Bronchial epithelial cell (primary cell): ENCODE data around the gene NUBPL. TPM values are rescaled to one million over a fixed set of nuclear protein-coding genes. Genes with fewer than 3 reads are reported as not detected.

Experiments
- DNase-seq: peaks from one replicate; pipeline ENCODE4 v3.0.0-alpha.2; 2010; ENCODE audit warnings: low read depth
- FAIRE-seq: peaks from 2 replicates; lab custom pipeline; 2011; peaks lifted over from hg19 to GRCh38; lab: Jason Lieb, UNC
- H3K27me3 ChIP-seq: 2 replicates; pipeline ENCODE4 v1.5.1; 2011; ENCODE audit warnings: low read length; ENCODE audit not compliant: control insufficient read depth, insufficient read depth
- H3K36me3 ChIP-seq: 2 replicates; pipeline ENCODE4 v1.5.1; 2011; ENCODE audit warnings: low read length; ENCODE audit not compliant: control insufficient read depth, insufficient read depth
- H3K4me3 ChIP-seq: 2 replicates; pipeline ENCODE4 v1.5.1; 2011; ENCODE audit warnings: mild to moderate bottlenecking, low read depth, low read length, control low read depth
- total RNA-seq: library from RNA; depleted of rRNA; stranded (reverse); fragments of >200 nt; gene quantifications from 2 replicates; pipeline ENCODE4 v1.2.1, GENCODE V29; 2014
- TF ChIP-seq, protein P1 (sequence below): IDR thresholded peaks from 2 replicates; pipeline ENCODE4 v1.5.1; 2011; ENCODE audit warnings: mild to moderate bottlenecking, moderate library complexity, low read length, control low read depth, inconsistent platforms; ENCODE audit not compliant: insufficient read depth, severe bottlenecking

Gene NUBPL
- total RNA-seq, 1 donor from 2014 or later = 12.4 TPM

- TF ChIP-seq, protein P1, sequence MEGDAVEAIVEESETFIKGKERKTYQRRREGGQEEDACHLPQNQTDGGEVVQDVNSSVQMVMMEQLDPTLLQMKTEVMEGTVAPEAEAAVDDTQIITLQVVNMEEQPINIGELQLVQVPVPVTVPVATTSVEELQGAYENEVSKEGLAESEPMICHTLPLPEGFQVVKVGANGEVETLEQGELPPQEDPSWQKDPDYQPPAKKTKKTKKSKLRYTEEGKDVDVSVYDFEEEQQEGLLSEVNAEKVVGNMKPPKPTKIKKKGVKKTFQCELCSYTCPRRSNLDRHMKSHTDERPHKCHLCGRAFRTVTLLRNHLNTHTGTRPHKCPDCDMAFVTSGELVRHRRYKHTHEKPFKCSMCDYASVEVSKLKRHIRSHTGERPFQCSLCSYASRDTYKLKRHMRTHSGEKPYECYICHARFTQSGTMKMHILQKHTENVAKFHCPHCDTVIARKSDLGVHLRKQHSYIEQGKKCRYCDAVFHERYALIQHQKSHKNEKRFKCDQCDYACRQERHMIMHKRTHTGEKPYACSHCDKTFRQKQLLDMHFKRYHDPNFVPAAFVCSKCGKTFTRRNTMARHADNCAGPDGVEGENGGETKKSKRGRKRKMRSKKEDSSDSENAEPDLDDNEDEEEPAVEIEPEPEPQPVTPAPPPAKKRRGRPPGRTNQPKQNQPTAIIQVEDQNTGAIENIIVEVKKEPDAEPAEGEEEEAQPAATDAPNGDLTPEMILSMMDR = no peak
- H3K27me3 ChIP-seq = no peaks in the 10 kb centered on the region
- DNase-seq = no peak
- H3K36me3 ChIP-seq = no peaks in the 10 kb centered on the region
- no peak overlapping the region for H3K4me3 ChIP-seq
- no peak for FAIRE-seq
Observed at GRCh38 chr14:31895646-31896045, 334.4 kb downstream of the NUBPL start.

- no peak for FAIRE-seq
- Histone ChIP-seq H3K4me3 (no peak overlapping the region), H3K27me3 (no peaks in the 10 kb centered on the region), H3K36me3 (no peaks in the 10 kb centered on the region)
- TF ChIP-seq, protein P1 = no peak
- no peak for DNase-seq
Observed at GRCh38 chr14:31897581-31898186, 336.5 kb downstream of the NUBPL start.

- H3K4me3 ChIP-seq = no peak overlapping the region
- H3K36me3 ChIP-seq = no peaks in the 10 kb centered on the region
- TF ChIP-seq, protein P1 = no peak
- DNase-seq (peak; percentile 58), FAIRE-seq (no peak)
- H3K27me3 ChIP-seq = no peaks in the 10 kb centered on the region
Observed at GRCh38 chr14:31898838-31899528, 337.8 kb downstream of the NUBPL start.

DNA sequence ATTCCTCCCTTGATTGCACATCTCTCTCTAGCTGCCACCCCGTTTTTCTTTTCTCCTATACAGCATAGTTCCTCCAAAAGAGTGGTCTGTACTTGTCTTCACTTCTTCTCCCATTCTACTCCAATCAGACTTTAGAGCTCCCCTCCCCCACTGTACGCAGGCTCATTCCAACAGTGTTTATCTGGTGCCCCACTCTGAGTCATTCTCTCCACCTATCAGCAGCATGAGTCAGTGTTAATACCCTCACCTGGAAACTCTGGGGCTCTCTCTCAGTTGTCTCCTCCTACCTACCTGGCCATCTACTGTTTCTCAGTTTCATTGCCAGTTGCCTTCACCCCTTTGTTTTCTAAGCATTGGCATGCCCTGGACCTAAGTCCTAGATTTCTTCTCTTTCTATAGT is 340.8 kb downstream of the NUBPL start:
- no peak overlapping the region for H3K4me3 ChIP-seq
- TF ChIP-seq, protein P1 = no peak
- no peak for FAIRE-seq
- H3K36me3 ChIP-seq = no peaks in the 10 kb centered on the region
- H3K27me3 ChIP-seq = no peaks in the 10 kb centered on the region
- DNase-seq = peak; percentile 93

DNA sequence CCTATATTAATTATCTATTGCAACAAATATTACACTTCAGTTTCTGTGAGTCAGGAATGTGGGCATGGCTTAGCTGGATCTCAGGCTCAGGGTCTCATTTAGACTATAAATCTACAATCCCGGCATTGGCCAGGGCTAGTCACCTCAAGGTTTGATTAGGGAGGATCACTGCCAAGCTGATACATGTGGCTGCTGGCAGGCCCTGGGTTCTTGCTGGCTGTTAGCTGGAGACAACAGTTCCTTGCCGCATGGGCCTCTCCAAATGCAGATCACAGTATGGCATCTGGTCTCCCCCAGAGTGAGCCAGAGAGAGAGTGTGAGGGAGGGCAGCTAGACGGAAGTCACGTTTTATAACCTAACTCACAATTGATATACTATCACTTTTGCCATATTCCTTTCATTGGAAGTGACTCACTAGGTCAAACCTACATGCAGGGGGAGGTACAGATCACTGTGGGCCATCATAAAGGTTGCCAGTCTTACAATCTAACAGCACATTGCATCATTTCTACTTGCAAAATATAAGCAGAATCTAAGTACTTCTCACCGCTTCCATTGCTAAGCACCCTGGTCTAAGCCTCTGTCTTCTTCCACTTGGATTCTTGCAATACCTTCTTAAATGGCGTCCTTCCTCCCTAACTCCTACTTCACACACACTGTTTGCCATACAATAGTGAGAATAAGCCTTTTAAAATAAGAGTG is 341.9 kb downstream of the NUBPL start:
- Histone ChIP-seq H3K27me3 (no peaks in the 10 kb centered on the region), H3K4me3 (no peak overlapping the region), H3K36me3 (no peaks in the 10 kb centered on the region)
- DNase-seq (no peak), FAIRE-seq (no peak)
- TF ChIP-seq, protein P1 = no peak
